Skin epidermis (tissue), 12 donors: Measurements from ENCODE around the gene DRC1.

Experiments
- H3K27ac ChIP-seq, 21 experiments: fragments of 200-600 bp; sonication (generic) in 11 of 21; one replicate each; pipeline ENCODE4 v1.5.0; 2020; ENCODE audit warnings: mild to moderate bottlenecking in 3 of 21, inconsistent platforms in 2 of 21, moderate library complexity in 2 of 21
- H3K4me3 ChIP-seq, 7 experiments: fragments of 200-600 bp; sonication (generic) in 2 of 7; one replicate each; pipeline ENCODE4 v1.5.0; 2020; ENCODE audit warnings: inconsistent platforms in 2 of 7, mild to moderate bottlenecking in 2 of 7, moderate library complexity in 1 of 7

Gene DRC1

GRCh38 chr2:26438526-26438925 lies 36.8 kb downstream of the DRC1 start:
- no peak overlapping the region for H3K4me3 ChIP-seq
- H3K27ac ChIP-seq: no peak overlapping the region

- no peak overlapping the region for H3K27ac ChIP-seq
- H3K4me3 ChIP-seq: no peak overlapping the region
Measured at GRCh38 chr2:26438926-26439325, 37.2 kb downstream of the DRC1 start.

GRCh38 chr2:26442301-26442700 lies 40.6 kb downstream of the DRC1 start:
- H3K27ac ChIP-seq: no peak overlapping the region
- H3K4me3 ChIP-seq: no peak overlapping the region

GRCh38 chr2:26442707-26443106 lies 41.0 kb downstream of the DRC1 start:
- H3K27ac ChIP-seq: no peak overlapping the region
- no peak overlapping the region for H3K4me3 ChIP-seq

- Histone ChIP-seq H3K4me3 (no peak overlapping the region), H3K27ac (no peak overlapping the region)
Measured at GRCh38 chr2:26444236-26444635, 42.5 kb downstream of the DRC1 start.

GRCh38 chr2:26448651-26449050 lies 46.9 kb downstream of the DRC1 start:
- no peak overlapping the region for H3K4me3 ChIP-seq
- H3K27ac ChIP-seq: no peak overlapping the region

- no peak overlapping the region for H3K4me3 ChIP-seq
- H3K27ac ChIP-seq: no peak overlapping the region
Measured at GRCh38 chr2:26449278-26450030, 47.7 kb downstream of the DRC1 start.

- H3K4me3 ChIP-seq: no peak overlapping the region
Measured at GRCh38 chr2:26450031-26450635, 48.4 kb downstream of the DRC1 start.

GRCh38 chr2:26451700-26452099 lies 50.0 kb downstream of the DRC1 start:
- H3K4me3 ChIP-seq: no peak overlapping the region
- H3K27ac ChIP-seq: no peak overlapping the region

More at GRCh38 chr2:26450031-26450635, 48.4 kb downstream of the DRC1 start:
- H3K27ac ChIP-seq: no peak overlapping the region

- Histone ChIP-seq H3K4me3 (no peak overlapping the region), H3K27ac (no peak overlapping the region)
Measured at GRCh38 chr2:26453421-26454329, 52.0 kb downstream of the DRC1 start.

GRCh38 chr2:26454561-26455001 lies 52.9 kb downstream of the DRC1 start:
- peak overlapping the region in 2 of 21 experiments; percentile 6 to 32 for H3K27ac ChIP-seq
- no peak overlapping the region for H3K4me3 ChIP-seq

GRCh38 chr2:26455037-26455669 lies 53.4 kb downstream of the DRC1 start:
- Histone ChIP-seq H3K4me3 (no peak overlapping the region), H3K27ac (peak overlapping the region in 2 of 21 experiments; percentile 6 to 32)

- peak overlapping the region in 1 of 21 experiments; percentile 6 for H3K27ac ChIP-seq
- H3K4me3 ChIP-seq: no peak overlapping the region
Measured at GRCh38 chr2:26455670-26456439, 54.1 kb downstream of the DRC1 start.

GRCh38 chr2:26456440-26457250 lies 54.9 kb downstream of the DRC1 start:
- no peak overlapping the region for H3K4me3 ChIP-seq
- peak overlapping the region in 1 of 21 experiments; percentile 27 for H3K27ac ChIP-seq

- peak overlapping the region in 1 of 21 experiments; percentile 27 for H3K27ac ChIP-seq
- no peak overlapping the region for H3K4me3 ChIP-seq
Measured at GRCh38 chr2:26457251-26457666, 55.5 kb downstream of the DRC1 start.

- Histone ChIP-seq H3K4me3 (no peak overlapping the region), H3K27ac (no peak overlapping the region)
Measured at GRCh38 chr2:26457695-26458364, 56.1 kb downstream of the DRC1 start.

GRCh38 chr2:26458365-26459042 lies 56.8 kb downstream of the DRC1 start:
- Histone ChIP-seq H3K27ac (no peak overlapping the region), H3K4me3 (no peak overlapping the region)
